HepG2 (cell line): ENCODE results near the gene XPNPEP3. TPM values are rescaled to one million over a fixed set of nuclear protein-coding genes. Genes with fewer than 3 reads are reported as not detected.

Experiments used
- ATAC-seq: fragments of 200-7000 bp; cut with Tn5 transposase; 3 replicates; pipeline ENCODE4 v1.9.1; 2020; ENCODE audit warnings: mild to moderate bottlenecking, moderate library complexity
- BruUV-seq: library from RNA; stranded (reverse); fragments of 400-500 nt; replicated peaks from 2 replicates; lab custom pipeline; 2021; lab: Mats Ljungman, UMichigan
- CTCF ChIA-PET: fragments of 300-600 bp; formaldehyde crosslinking; extraction: SDS; loops from one replicate; lab custom pipeline; 2021; ENCODE audit warnings: low total read pairs, inconsistent platforms, low intra/inter-chr PET ratio; lab: Yijun Ruan, JAX
- POLR2A ChIA-PET: fragments of 350-600 bp; sonication (Branson Sonifier 250); formaldehyde crosslinking; loops from one replicate; lab custom pipeline; 2020; ENCODE audit warnings: antibody characterized with exemption, inconsistent platforms; lab: Yijun Ruan, JAX
- DNase-seq: peaks from one replicate; pipeline ENCODE4 v3.0.0-alpha.2; 2015; ENCODE audit warnings: low spot score
- FAIRE-seq: peaks from 3 replicates; lab custom pipeline; 2011; peaks lifted over from hg19 to GRCh38; lab: Jason Lieb, UNC
- H2AFZ ChIP-seq: one replicate; pipeline ENCODE4 v1.6.1; 2011; ENCODE audit warnings: low read length, inconsistent platforms
- H3K27ac ChIP-seq: fragments of 300-600 bp; 3 replicates; pipeline ENCODE4 v1.8.0; 2011; ENCODE audit warnings: mixed run types, mild to moderate bottlenecking, mixed read lengths, low read length, inconsistent platforms; ENCODE audit not compliant: insufficient read depth; ENCODE audit errors: extremely low read length
- H3K27me3 ChIP-seq, 2 experiments: fragments of 200-600 bp in 1 of 2; 2 replicates in 1 of 2; 3 replicates in 1 of 2; pipeline versions ENCODE4 v1.6.0 to v1.8.0; 2011; ENCODE audit warnings: low read length in 2 of 2, mild to moderate bottlenecking in 2 of 2, moderate library complexity in 2 of 2, inconsistent platforms in 1 of 2; ENCODE audit not compliant: insufficient read depth in 2 of 2, control insufficient read depth in 1 of 2
- H3K36me3 ChIP-seq, 2 experiments: fragments of 200-600 bp in 1 of 2; replicated peaks in 1 of 2; 2 replicates in 1 of 2; 3 replicates in 1 of 2; pipeline versions ENCODE4 v1.5.1 to v1.8.0; 2011; ENCODE audit warnings: low read length in 2 of 2, inconsistent platforms in 1 of 2; ENCODE audit not compliant: insufficient read depth in 2 of 2, control insufficient read depth in 1 of 2
- H3K4me1 ChIP-seq: 2 replicates; pipeline ENCODE4 v1.5.1; 2012; ENCODE audit warnings: low read length, inconsistent platforms; ENCODE audit not compliant: insufficient read depth
- H3K4me2 ChIP-seq: 2 replicates; pipeline ENCODE4 v1.6.0; 2011; ENCODE audit warnings: low read depth, low read length, inconsistent platforms
- H3K4me3 ChIP-seq, 3 experiments: fragments of 200-600 bp in 1 of 3; sonication (generic), shearing (Covaris generic) in 1 of 3; replicated peaks in 1 of 3; 2 replicates each; pipeline ENCODE4 v1.5.1; 2011 to 2016; ENCODE audit warnings: low read length in 3 of 3, inconsistent platforms in 2 of 3, low read depth in 2 of 3, mild to moderate bottlenecking in 2 of 3, control low read depth in 1 of 3, mixed read lengths in 1 of 3; ENCODE audit not compliant: insufficient read depth in 1 of 3
- H3K79me2 ChIP-seq: one replicate; pipeline ENCODE4 v1.6.1; 2011; ENCODE audit warnings: low read length, inconsistent platforms; ENCODE audit not compliant: insufficient read depth
- H3K9ac ChIP-seq: 2 replicates; pipeline ENCODE4 v1.6.0; 2011; ENCODE audit warnings: mild to moderate bottlenecking, low read depth, low read length, inconsistent platforms; ENCODE audit not compliant: insufficient read depth
- H3K9me3 ChIP-seq: 2 replicates; pipeline ENCODE4 v1.5.1; 2012; ENCODE audit warnings: mild to moderate bottlenecking, low read length
- H4K20me1 ChIP-seq: 2 replicates; pipeline ENCODE4 v1.6.0; 2011; ENCODE audit warnings: inconsistent platforms, mild to moderate bottlenecking, low read length, moderate library complexity; ENCODE audit not compliant: insufficient read depth
- ATF2 ChIP-seq: sonication (generic); formaldehyde crosslinking; IDR thresholded peaks from 2 replicates; pipeline ENCODE4 v1.4.0; 2020; ENCODE audit warnings: missing genetic modification reagents
- CCAR2 ChIP-seq: fragments of 200-400 bp; formaldehyde crosslinking; optimal IDR thresholded peaks from 2 replicates; pipeline ENCODE3; 2018; ENCODE audit warnings: low read depth, mild to moderate bottlenecking, low read length, moderate library complexity
- DZIP1 ChIP-seq: sonication (generic); formaldehyde crosslinking; IDR thresholded peaks from 2 replicates; pipeline ENCODE4 v1.5.0; 2020; ENCODE audit warnings: mild to moderate bottlenecking, missing genetic modification reagents
- FIP1L1 ChIP-seq: fragments of 200-400 bp; formaldehyde crosslinking; IDR thresholded peaks from 2 replicates; pipeline ENCODE4 v1.6.1; 2018; ENCODE audit warnings: low read depth, mild to moderate bottlenecking, low read length, moderate library complexity, borderline replicate concordance; ENCODE audit not compliant: insufficient read depth
- KDM5A ChIP-seq: fragments of 200-600 bp; sonication (generic); IDR thresholded peaks from 2 replicates; pipeline ENCODE4 v1.7.0; 2018; ENCODE audit warnings: antibody characterized with exemption, mild to moderate bottlenecking, low read length, borderline replicate concordance
- PAX8 ChIP-seq: sonication (generic); formaldehyde crosslinking; IDR thresholded peaks from 2 replicates; pipeline ENCODE4 v1.8.0; 2022; ENCODE audit warnings: mild to moderate bottlenecking, missing genetic modification reagents, borderline replicate concordance
- PHF8 ChIP-seq: sonication (generic); formaldehyde crosslinking; IDR thresholded peaks from 2 replicates; pipeline ENCODE4 v1.5.0; 2020; ENCODE audit warnings: missing genetic modification reagents
- RXRA ChIP-seq: sonication (generic); formaldehyde crosslinking; IDR thresholded peaks from 2 replicates; pipeline ENCODE4 v1.5.1; 2020; ENCODE audit warnings: missing genetic modification reagents
- SRSF4 ChIP-seq: fragments of 200-400 bp; formaldehyde crosslinking; IDR thresholded peaks from one replicate; pipeline ENCODE4 v1.6.1; 2018; ENCODE audit warnings: mild to moderate bottlenecking, low read depth, low read length, moderate library complexity; ENCODE audit not compliant: poor library complexity, severe bottlenecking
- XRCC5 ChIP-seq: fragments of 200-400 bp; formaldehyde crosslinking; optimal IDR thresholded peaks from 2 replicates; pipeline ENCODE3; 2017; ENCODE audit warnings: mild to moderate bottlenecking, low read length
- ZBTB34 ChIP-seq: sonication (generic); formaldehyde crosslinking; IDR thresholded peaks from 2 replicates; pipeline ENCODE4 v1.8.0; 2022; ENCODE audit warnings: mild to moderate bottlenecking, missing genetic modification reagents
- ZFP1 ChIP-seq: IDR thresholded peaks from 2 replicates; pipeline ENCODE4 v1.6.1; 2016
- ZNF205 ChIP-seq: IDR thresholded peaks from 2 replicates; pipeline ENCODE4 v1.6.1; 2018; ENCODE audit warnings: missing biosample characterization, missing genetic modification reagents
- ZNF580 ChIP-seq: IDR thresholded peaks from 2 replicates; pipeline ENCODE4 v1.6.1; 2016; ENCODE audit warnings: low read depth, borderline replicate concordance
- ZSCAN12 ChIP-seq: sonication (generic); formaldehyde crosslinking; IDR thresholded peaks from 2 replicates; pipeline ENCODE4 v1.9.0; 2021; ENCODE audit warnings: mild to moderate bottlenecking, missing genetic modification reagents
- ZSCAN9 ChIP-seq: IDR thresholded peaks from 2 replicates; pipeline ENCODE4 v1.6.1; 2016; ENCODE audit warnings: borderline replicate concordance
- WGBS: methylation state at CpG from one replicate; pipeline ENCODE4 v1.1.6; 2017; ENCODE audit warnings: low lambda C conversion rate; 5-methylcytosine and 5-hydroxymethylcytosine counted together
- in situ Hi-C: cut with HindIII; loops from 2 replicates; pipeline ENCODE4 v1.10.0; 2017; ENCODE audit warnings: low pct_unique_long_range_greater_than_20kb; ENCODE audit not compliant: extremely low pct_ligation_motif_present
- intact Hi-C: fragments of 100-400 bp; cut with micrococcal nuclease; formaldehyde crosslinking; loops from one replicate; pipeline ENCODE4 v1.10.0; 2022; ENCODE audit not compliant: unreplicated experiment
- polyA plus RNA-seq, 8 experiments: library from polyadenylated mRNA; depleted of rRNA in 3 of 8; stranded (reverse) in 7 of 8; unstranded in 1 of 8; fragments of >200 nt; fragmentation: Illumina TruSeq in 4 of 8; extraction: Trizol in 4 of 8; gene quantifications; 2 replicates each; pipeline versions ENCODE4 v1.2.1 to v1.2.3, GENCODE V29; 2011 to 2016; ENCODE audit warnings: low read depth in 4 of 8, missing spikeins in 1 of 8, mixed read lengths in 1 of 8; ENCODE audit not compliant: insufficient read depth in 1 of 8
- total RNA-seq, 5 experiments: library from RNA; depleted of rRNA; stranded (reverse); fragments of >200 nt; fragmentation: Illumina TruSeq; extraction: Trizol; gene quantifications; 2 replicates each; pipeline ENCODE4 v1.2.3, GENCODE V29; 2016; ENCODE audit warnings: low read depth in 1 of 5

XPNPEP3 gene
- total and polyA plus RNA-seq, 2 of the 13 experiments (the other 11 are each of a cell fraction or from before 2014, with no cell fraction given), result 10.3 to 14.0 TPM

- peak; percentile 13; the same call in 1 of the 2 replicates for TF ChIP-seq ZNF580 (CRISPR knock-in tag)
- no peak for TF ChIP-seq FIP1L1
- TF ChIP-seq DZIP1 (CRISPR knock-in tag), result peak; percentile 85; the same call in 1 of the 2 replicates
- TF ChIP-seq ZBTB34 (CRISPR knock-in tag), result no peak
Observed at GRCh38 chr22:40855979-40856512, 902 bp upstream of the XPNPEP3 start (continued).

GRCh38 chr22:40857309-40857855, 434 bp downstream of the XPNPEP3 start:
- CTCF ChIA-PET, result no interaction called here
- ATAC-seq (peak; percentile 44), FAIRE-seq (no peak), DNase-seq (no peak)
- Histone ChIP-seq H3K27ac (peak overlapping the region; percentile 96), H3K36me3 (peaks cover 0 to 6% of the 10 kb centered on the region in 2 experiments; a peak in 2 of 5 replicates), H3K9ac (peak overlapping the region; percentile 98), H3K4me1 (peaks cover 32% of the 10 kb centered on the region), H3K27me3 (no peaks in the 10 kb centered on the region; a peak in 1 of 5 replicates), H3K79me2 (peaks cover 77% of the 10 kb centered on the region), H3K4me3 (peak overlapping the region; percentile 84 to 96 (median 90)), H2AFZ (peak overlapping the region; percentile 36), H3K9me3 (no peaks in the 10 kb centered on the region), H3K4me2 (peak overlapping the region; percentile 72), H4K20me1 (peaks cover 7% of the 10 kb centered on the region)
- TSS peak; percentile 71 for BruUV-seq
- POLR2A ChIA-PET, result interaction anchor here (0.6 to 2.0 kb wide), 13 partner anchors 9 to 813 kb away, joined by 3 to 18 read pairs (median 5); partner anchors contain the start of genes EP300, RBX1 and SLC25A17
- in situ Hi-C loops, result no loop called here
- WGBS, result under 1% methylated on average over 15 of the region's 18 CpGs
- intact Hi-C loops, result no loop called here
- TF ChIP-seq ATF2 (CRISPR knock-in tag), result no peak
- 0 out of 2 replicates have a peak, but pooled peaks have one; percentile 3 for TF ChIP-seq ZFP1 (CRISPR knock-in tag)
- TF ChIP-seq ZNF205 (CRISPR knock-in tag), result 0 out of 2 replicates have a peak, but pooled peaks have one; percentile 1
- TF ChIP-seq PAX8, result no peak
- TF ChIP-seq XRCC5, result no peak
- no peak for TF ChIP-seq RXRA
- no peak for TF ChIP-seq SRSF4
- no peak; the same call in 1 of the 2 replicates for TF ChIP-seq PHF8 (CRISPR knock-in tag)
- TF ChIP-seq ZSCAN9 (CRISPR knock-in tag), result no peak
- TF ChIP-seq CCAR2, result peak; percentile 7
- TF ChIP-seq ZSCAN12 (CRISPR knock-in tag), result no peak
- TF ChIP-seq KDM5A, result peak; percentile 90
